SK-N-SH treated with all-trans-retinoic acid at 6 μM for 48 hours (cell line): ENCODE measurements around the gene SYT8.
"Not testable (repeated sequence)": the region's sequence is repeated elsewhere in the genome, so short reads cannot be mapped to it uniquely, and the experiment has no call there.

Experiments
- CSDC2 ChIP-seq: fragments of 250-450 bp; sonication (Bioruptor Pico); IDR thresholded peaks from 2 replicates; pipeline ENCODE4 v1.5.0; 2020; ENCODE audit warnings: mild to moderate bottlenecking, moderate library complexity
- GLIS3 ChIP-seq: fragments of 250-450 bp; sonication (Bioruptor Pico); IDR thresholded peaks from 2 replicates; pipeline ENCODE4 v1.5.0; 2020; ENCODE audit warnings: mild to moderate bottlenecking, moderate library complexity
- RARB ChIP-seq: fragments of 250-450 bp; sonication (Bioruptor Pico); IDR thresholded peaks from 2 replicates; pipeline ENCODE4 v1.8.0; 2021; ENCODE audit warnings: mild to moderate bottlenecking, moderate library complexity
- TCF4 ChIP-seq: fragments of 250-450 bp; sonication (Bioruptor Pico); IDR thresholded peaks from 2 replicates; pipeline ENCODE4 v1.8.0; 2021; ENCODE audit warnings: mild to moderate bottlenecking, moderate library complexity, borderline replicate concordance
- ZFP3 ChIP-seq: fragments of 250-450 bp; sonication (Bioruptor Pico); IDR thresholded peaks from 2 replicates; pipeline ENCODE4 v1.5.0; 2020; ENCODE audit warnings: mild to moderate bottlenecking, moderate library complexity
- ZFP30 ChIP-seq: fragments of 450-650 bp; formaldehyde crosslinking; IDR thresholded peaks from 2 replicates; pipeline ENCODE4 v1.5.0; 2022; ENCODE audit warnings: mild to moderate bottlenecking, moderate library complexity
- TF ChIP-seq, protein P1 (sequence below): fragments of 250-450 bp; sonication (Bioruptor Pico); IDR thresholded peaks from 2 replicates; pipeline ENCODE4 v1.8.0; 2020; ENCODE audit warnings: mild to moderate bottlenecking, moderate library complexity, borderline replicate concordance
- TF ChIP-seq, protein P2 (sequence below): fragments of 250-450 bp; sonication (Bioruptor Pico); IDR thresholded peaks from 2 replicates; pipeline ENCODE4 v1.5.1; 2020; ENCODE audit warnings: low read depth, mild to moderate bottlenecking, moderate library complexity
- TF ChIP-seq, protein P3 (sequence below): fragments of 250-450 bp; sonication (Bioruptor Pico); IDR thresholded peaks from 2 replicates; pipeline ENCODE4 v1.8.0; 2021; ENCODE audit warnings: low read depth, mild to moderate bottlenecking, moderate library complexity, borderline replicate concordance
- TF ChIP-seq, protein P4 (sequence below): fragments of 250-450 bp; sonication (Bioruptor Pico); IDR thresholded peaks from 2 replicates; pipeline ENCODE4 v1.5.0; 2020; ENCODE audit warnings: mild to moderate bottlenecking, moderate library complexity

DNA sequence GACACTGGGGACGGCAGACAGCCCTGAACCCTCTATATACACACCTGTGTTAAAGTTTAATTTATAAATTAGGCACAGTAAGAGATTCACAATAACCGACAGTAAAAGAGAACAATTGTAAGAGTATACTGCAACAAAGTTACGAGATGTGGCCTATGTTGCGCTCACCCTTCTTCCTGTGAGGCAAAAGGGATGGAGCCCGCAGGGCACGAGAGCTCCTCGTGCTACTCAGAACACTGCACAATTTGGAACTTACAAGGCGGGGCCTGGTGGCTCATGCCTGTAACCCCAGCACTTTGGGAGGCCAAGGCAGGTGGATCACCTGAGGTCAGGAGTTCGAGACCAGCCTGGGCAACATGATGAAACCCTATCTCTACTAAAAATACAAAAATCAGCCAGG lies 21.4 kb upstream of the SYT8 start:
- TF ChIP-seq, protein P1, sequence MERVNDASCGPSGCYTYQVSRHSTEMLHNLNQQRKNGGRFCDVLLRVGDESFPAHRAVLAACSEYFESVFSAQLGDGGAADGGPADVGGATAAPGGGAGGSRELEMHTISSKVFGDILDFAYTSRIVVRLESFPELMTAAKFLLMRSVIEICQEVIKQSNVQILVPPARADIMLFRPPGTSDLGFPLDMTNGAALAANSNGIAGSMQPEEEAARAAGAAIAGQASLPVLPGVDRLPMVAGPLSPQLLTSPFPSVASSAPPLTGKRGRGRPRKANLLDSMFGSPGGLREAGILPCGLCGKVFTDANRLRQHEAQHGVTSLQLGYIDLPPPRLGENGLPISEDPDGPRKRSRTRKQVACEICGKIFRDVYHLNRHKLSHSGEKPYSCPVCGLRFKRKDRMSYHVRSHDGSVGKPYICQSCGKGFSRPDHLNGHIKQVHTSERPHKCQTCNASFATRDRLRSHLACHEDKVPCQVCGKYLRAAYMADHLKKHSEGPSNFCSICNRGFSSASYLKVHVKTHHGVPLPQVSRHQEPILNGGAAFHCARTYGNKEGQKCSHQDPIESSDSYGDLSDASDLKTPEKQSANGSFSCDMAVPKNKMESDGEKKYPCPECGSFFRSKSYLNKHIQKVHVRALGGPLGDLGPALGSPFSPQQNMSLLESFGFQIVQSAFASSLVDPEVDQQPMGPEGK (CRISPR knock-in tag): not testable (repeated sequence)
- TF ChIP-seq, protein P2, sequence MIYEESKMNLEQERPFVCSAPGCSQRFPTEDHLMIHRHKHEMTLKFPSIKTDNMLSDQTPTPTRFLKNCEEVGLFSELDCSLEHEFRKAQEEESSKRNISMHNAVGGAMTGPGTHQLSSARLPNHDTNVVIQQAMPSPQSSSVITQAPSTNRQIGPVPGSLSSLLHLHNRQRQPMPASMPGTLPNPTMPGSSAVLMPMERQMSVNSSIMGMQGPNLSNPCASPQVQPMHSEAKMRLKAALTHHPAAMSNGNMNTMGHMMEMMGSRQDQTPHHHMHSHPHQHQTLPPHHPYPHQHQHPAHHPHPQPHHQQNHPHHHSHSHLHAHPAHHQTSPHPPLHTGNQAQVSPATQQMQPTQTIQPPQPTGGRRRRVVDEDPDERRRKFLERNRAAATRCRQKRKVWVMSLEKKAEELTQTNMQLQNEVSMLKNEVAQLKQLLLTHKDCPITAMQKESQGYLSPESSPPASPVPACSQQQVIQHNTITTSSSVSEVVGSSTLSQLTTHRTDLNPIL: not testable (repeated sequence)
- not testable (repeated sequence) for TF ChIP-seq RARB (CRISPR knock-in tag); GLIS3 (CRISPR knock-in tag); ZFP30; ZFP3 (CRISPR knock-in tag); TCF4 (CRISPR knock-in tag); CSDC2 (CRISPR knock-in tag)
- TF ChIP-seq, protein P3, sequence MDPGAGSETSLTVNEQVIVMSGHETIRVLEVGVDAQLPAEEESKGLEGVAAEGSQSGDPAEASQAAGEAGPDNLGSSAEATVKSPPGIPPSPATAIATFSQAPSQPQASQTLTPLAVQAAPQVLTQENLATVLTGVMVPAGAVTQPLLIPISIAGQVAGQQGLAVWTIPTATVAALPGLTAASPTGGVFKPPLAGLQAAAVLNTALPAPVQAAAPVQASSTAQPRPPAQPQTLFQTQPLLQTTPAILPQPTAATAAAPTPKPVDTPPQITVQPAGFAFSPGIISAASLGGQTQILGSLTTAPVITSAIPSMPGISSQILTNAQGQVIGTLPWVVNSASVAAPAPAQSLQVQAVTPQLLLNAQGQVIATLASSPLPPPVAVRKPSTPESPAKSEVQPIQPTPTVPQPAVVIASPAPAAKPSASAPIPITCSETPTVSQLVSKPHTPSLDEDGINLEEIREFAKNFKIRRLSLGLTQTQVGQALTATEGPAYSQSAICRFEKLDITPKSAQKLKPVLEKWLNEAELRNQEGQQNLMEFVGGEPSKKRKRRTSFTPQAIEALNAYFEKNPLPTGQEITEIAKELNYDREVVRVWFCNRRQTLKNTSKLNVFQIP (CRISPR knock-in tag): not testable (repeated sequence)
- TF ChIP-seq, protein P4, sequence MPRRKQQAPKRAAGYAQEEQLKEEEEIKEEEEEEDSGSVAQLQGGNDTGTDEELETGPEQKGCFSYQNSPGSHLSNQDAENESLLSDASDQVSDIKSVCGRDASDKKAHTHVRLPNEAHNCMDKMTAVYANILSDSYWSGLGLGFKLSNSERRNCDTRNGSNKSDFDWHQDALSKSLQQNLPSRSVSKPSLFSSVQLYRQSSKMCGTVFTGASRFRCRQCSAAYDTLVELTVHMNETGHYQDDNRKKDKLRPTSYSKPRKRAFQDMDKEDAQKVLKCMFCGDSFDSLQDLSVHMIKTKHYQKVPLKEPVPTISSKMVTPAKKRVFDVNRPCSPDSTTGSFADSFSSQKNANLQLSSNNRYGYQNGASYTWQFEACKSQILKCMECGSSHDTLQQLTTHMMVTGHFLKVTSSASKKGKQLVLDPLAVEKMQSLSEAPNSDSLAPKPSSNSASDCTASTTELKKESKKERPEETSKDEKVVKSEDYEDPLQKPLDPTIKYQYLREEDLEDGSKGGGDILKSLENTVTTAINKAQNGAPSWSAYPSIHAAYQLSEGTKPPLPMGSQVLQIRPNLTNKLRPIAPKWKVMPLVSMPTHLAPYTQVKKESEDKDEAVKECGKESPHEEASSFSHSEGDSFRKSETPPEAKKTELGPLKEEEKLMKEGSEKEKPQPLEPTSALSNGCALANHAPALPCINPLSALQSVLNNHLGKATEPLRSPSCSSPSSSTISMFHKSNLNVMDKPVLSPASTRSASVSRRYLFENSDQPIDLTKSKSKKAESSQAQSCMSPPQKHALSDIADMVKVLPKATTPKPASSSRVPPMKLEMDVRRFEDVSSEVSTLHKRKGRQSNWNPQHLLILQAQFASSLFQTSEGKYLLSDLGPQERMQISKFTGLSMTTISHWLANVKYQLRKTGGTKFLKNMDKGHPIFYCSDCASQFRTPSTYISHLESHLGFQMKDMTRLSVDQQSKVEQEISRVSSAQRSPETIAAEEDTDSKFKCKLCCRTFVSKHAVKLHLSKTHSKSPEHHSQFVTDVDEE (CRISPR knock-in tag): not testable (repeated sequence)
